IMR-90 (cell line): ENCODE results near the gene DENND5A. TPM values are rescaled to one million over a fixed set of nuclear protein-coding genes. Genes with fewer than 3 reads are reported as not detected.

Experiments
- ATAC-seq: fragments of 200-7000 bp; cut with Tn5 transposase; 2 replicates; pipeline ENCODE4 v1.9.1; 2020; ENCODE audit warnings: low read depth, mild to moderate bottlenecking, moderate library complexity
- BruUV-seq: library from RNA; stranded (reverse); fragments of 400-500 nt; replicated peaks from 2 replicates; lab custom pipeline; 2021; lab: Mats Ljungman, UMichigan
- CTCF ChIA-PET: fragments of 300-600 bp; formaldehyde crosslinking; extraction: SDS; loops from one replicate; lab custom pipeline; 2021; ENCODE audit warnings: antibody characterized with exemption; lab: Yijun Ruan, JAX
- POLR2A ChIA-PET: fragments of 300-600 bp; sonication (Branson Sonifier 250); formaldehyde crosslinking; loops from one replicate; lab custom pipeline; 2022; ENCODE audit warnings: antibody characterized with exemption; ENCODE audit not compliant: unreplicated experiment; lab: Charles Lee
- DNase-seq: peaks from one replicate; pipeline ENCODE4 v3.0.0; 2013
- H2AFZ ChIP-seq: replicated peaks from 2 replicates; pipeline ENCODE3; 2013; ENCODE audit warnings: low read length, mild to moderate bottlenecking; ENCODE audit not compliant: poor library complexity
- H2AK5ac ChIP-seq: 2 replicates; pipeline ENCODE4 v1.6.1; 2013; ENCODE audit warnings: low read depth, low read length, inconsistent platforms
- H2AK9ac ChIP-seq: replicated peaks from 2 replicates; pipeline ENCODE3; 2013; ENCODE audit warnings: mild to moderate bottlenecking, low read depth, low read length, moderate library complexity; ENCODE audit not compliant: poor library complexity
- H2BK120ac ChIP-seq: 2 replicates; pipeline ENCODE4 v1.6.1; 2013; ENCODE audit warnings: low read depth, low read length, inconsistent platforms
- H2BK15ac ChIP-seq: 3 replicates; pipeline ENCODE4 v1.6.1; 2013; ENCODE audit warnings: low read depth, low read length, inconsistent platforms
- H2BK20ac ChIP-seq: 2 replicates; pipeline ENCODE4 v1.6.1; 2013; ENCODE audit warnings: low read depth, mild to moderate bottlenecking, inconsistent platforms, low read length, moderate library complexity
- H2BK5ac ChIP-seq: 2 replicates; pipeline ENCODE4 v1.6.1; 2013; ENCODE audit warnings: mild to moderate bottlenecking, low read depth, low read length, inconsistent platforms; ENCODE audit not compliant: poor library complexity, severe bottlenecking
- H3K14ac ChIP-seq: replicated peaks from 2 replicates; pipeline ENCODE4 v1.6.1; 2013; ENCODE audit warnings: low read depth, low read length, inconsistent platforms
- H3K18ac ChIP-seq: 2 replicates; pipeline ENCODE4 v1.6.1; 2013; ENCODE audit warnings: low read depth, low read length, control low read depth
- H3K23ac ChIP-seq: 2 replicates; pipeline ENCODE4 v1.6.1; 2013; ENCODE audit warnings: low read depth, low read length, inconsistent platforms
- H3K27ac ChIP-seq: 2 replicates; pipeline ENCODE4 v1.5.1; 2013; ENCODE audit warnings: mild to moderate bottlenecking, control low read depth, low read length; ENCODE audit not compliant: insufficient read depth
- H3K27me3 ChIP-seq: 2 replicates; pipeline ENCODE4 v1.6.1; 2013; ENCODE audit warnings: low read length; ENCODE audit not compliant: control insufficient read depth, insufficient read depth
- H3K36me3 ChIP-seq: 2 replicates; pipeline ENCODE4 v1.6.1; 2013; ENCODE audit warnings: low read length, mixed read lengths; ENCODE audit not compliant: control insufficient read depth, insufficient read depth
- H3K4ac ChIP-seq: 2 replicates; pipeline ENCODE4 v1.6.1; 2013; ENCODE audit warnings: low read depth, low read length, inconsistent platforms
- H3K4me1 ChIP-seq: 2 replicates; pipeline ENCODE4 v1.6.1; 2013; ENCODE audit warnings: low read length, mixed read lengths; ENCODE audit not compliant: control insufficient read depth, insufficient read depth
- H3K4me2 ChIP-seq: 2 replicates; pipeline ENCODE4 v1.6.1; 2013; ENCODE audit warnings: low read depth, mild to moderate bottlenecking, control low read depth, low read length, moderate library complexity
- H3K4me3 ChIP-seq: 2 replicates; pipeline ENCODE4 v1.5.1; 2013; ENCODE audit warnings: low read depth, mild to moderate bottlenecking, control low read depth, low read length, moderate library complexity; ENCODE audit not compliant: insufficient read depth
- H3K56ac ChIP-seq: 2 replicates; pipeline ENCODE4 v1.6.1; 2013; ENCODE audit warnings: low read length, inconsistent platforms; ENCODE audit not compliant: insufficient read depth; ENCODE audit errors: extremely low read depth
- H3K79me1 ChIP-seq, 2 experiments: 2 replicates each; pipeline ENCODE4 v1.6.1; 2013; ENCODE audit warnings: low read length in 2 of 2, inconsistent platforms in 1 of 2, low read depth in 1 of 2
- H3K9ac ChIP-seq: 2 replicates; pipeline ENCODE4 v1.6.1; 2013; ENCODE audit warnings: low read depth, low read length, control low read depth
- H3K9me1 ChIP-seq: 2 replicates; pipeline ENCODE4 v1.6.1; 2013; ENCODE audit warnings: low read length, inconsistent platforms; ENCODE audit not compliant: insufficient read depth
- H3K9me3 ChIP-seq: 2 replicates; pipeline ENCODE4 v1.6.1; 2013; ENCODE audit warnings: low read length; ENCODE audit not compliant: control insufficient read depth, insufficient read depth
- H4K20me1 ChIP-seq: 2 replicates; pipeline ENCODE4 v1.6.1; 2013; ENCODE audit warnings: low read length, inconsistent platforms; ENCODE audit not compliant: insufficient read depth
- H4K5ac ChIP-seq: 2 replicates; pipeline ENCODE4 v1.6.1; 2013; ENCODE audit warnings: mild to moderate bottlenecking, low read depth, low read length, control low read depth
- H4K8ac ChIP-seq, 2 experiments: 2 replicates each; pipeline ENCODE4 v1.6.1; 2013; ENCODE audit warnings: low read depth in 2 of 2, low read length in 2 of 2, control low read depth in 1 of 2, inconsistent platforms in 1 of 2
- H4K91ac ChIP-seq: 2 replicates; pipeline ENCODE4 v1.6.1; 2013; ENCODE audit warnings: low read depth, low read length, inconsistent platforms; ENCODE audit not compliant: insufficient read depth
- BHLHE40 ChIP-seq: fragments of 150-350 bp; IDR thresholded peaks from 2 replicates; pipeline ENCODE4 v1.6.1; 2016; ENCODE audit warnings: mild to moderate bottlenecking, low read depth, low read length
- CEBPB ChIP-seq: IDR thresholded peaks from 2 replicates; pipeline ENCODE4 v1.6.1; 2012; ENCODE audit warnings: low read depth, low read length, improper control_type of control experiment
- CHD1 ChIP-seq: IDR thresholded peaks from 2 replicates; pipeline ENCODE4 v1.6.1; 2012; ENCODE audit warnings: low read depth, low read length, improper control_type of control experiment
- FOS ChIP-seq: fragments of 150-350 bp; IDR thresholded peaks from 2 replicates; pipeline ENCODE4 v1.6.1; 2016; ENCODE audit warnings: low read depth, low read length
- MAZ ChIP-seq: IDR thresholded peaks from 2 replicates; pipeline ENCODE4 v1.6.1; 2012; ENCODE audit warnings: low read depth, mild to moderate bottlenecking, low read length, improper control_type of control experiment, moderate library complexity, borderline replicate concordance
- MXI1 ChIP-seq: IDR thresholded peaks from 2 replicates; pipeline ENCODE4 v1.6.1; 2012; ENCODE audit warnings: low read depth, mild to moderate bottlenecking, low read length, moderate library complexity, borderline replicate concordance
- NFE2L2 ChIP-seq: fragments of 150-350 bp; IDR thresholded peaks from 2 replicates; pipeline ENCODE4 v1.6.1; 2016; ENCODE audit warnings: low read depth, mild to moderate bottlenecking, low read length
- POLR2A ChIP-seq: IDR thresholded peaks from 2 replicates; pipeline ENCODE4 v1.6.1; 2012; ENCODE audit warnings: mild to moderate bottlenecking, low read depth, low read length
- RAD21 ChIP-seq: IDR thresholded peaks from 2 replicates; pipeline ENCODE4 v1.6.1; 2012; ENCODE audit warnings: low read length, improper control_type of control experiment
- RCOR1 ChIP-seq: IDR thresholded peaks from 2 replicates; pipeline ENCODE4 v1.6.1; 2012; ENCODE audit warnings: mild to moderate bottlenecking, low read length, improper control_type of control experiment; ENCODE audit not compliant: insufficient replicate concordance
- RFX5 ChIP-seq: IDR thresholded peaks from 2 replicates; pipeline ENCODE4 v1.8.0; 2012; ENCODE audit warnings: low read depth, mild to moderate bottlenecking, low read length, moderate library complexity
- SMC3 ChIP-seq: fragments of 150-350 bp; IDR thresholded peaks from 2 replicates; pipeline ENCODE4 v1.6.1; 2016; ENCODE audit warnings: low read depth, mild to moderate bottlenecking, antibody characterized with exemption, low read length, moderate library complexity
- WGBS, 2 experiments: methylation state at CpG; one replicate each; pipeline versions ENCODE4 v1.1.5 to v1.1.7; 2013; ENCODE audit warnings: missing lambda C conversion rate in 2 of 2; ENCODE audit not compliant: insufficient read length in 1 of 2; ENCODE audit errors: extremely low coverage in 2 of 2; 5-methylcytosine and 5-hydroxymethylcytosine counted together
- dilution Hi-C: fragments of 300-500 bp; cut with HindIII; formaldehyde crosslinking; loops from one replicate; pipeline ENCODE4 v1.14.3; 2018; ENCODE audit warnings: low sequenced_read_pairs; ENCODE audit not compliant: unreplicated experiment
- in situ Hi-C: fragments of 300-500 bp; cut with MboI; formaldehyde crosslinking; loops from 3 replicates; pipeline ENCODE4 v1.14.3; 2019; ENCODE audit warnings: low sequenced_read_pairs, inconsistent platforms, mixed read lengths
- intact Hi-C: fragments of 100-400 bp; cut with micrococcal nuclease; formaldehyde crosslinking; loops from 2 replicates; pipeline ENCODE4 v1.10.0; 2022
- polyA plus RNA-seq, 3 experiments: library from polyadenylated mRNA; depleted of rRNA; stranded (reverse); fragments of >200 nt; gene quantifications; 2 replicates each; pipeline ENCODE4 v1.2.3, GENCODE V29; 2012; ENCODE audit warnings: low replicate concordance in 1 of 3
- total RNA-seq: library from RNA; depleted of rRNA; stranded (reverse); fragments of >200 nt; gene quantifications from 2 replicates; pipeline ENCODE4 v1.2.3, GENCODE V29; 2012
- TF ChIP-seq, protein P1 (sequence below): fragments of 150-350 bp; IDR thresholded peaks from 2 replicates; pipeline ENCODE4 v1.6.1; 2016; ENCODE audit warnings: low read depth, mild to moderate bottlenecking, low read length, moderate library complexity, borderline replicate concordance
- TF ChIP-seq, protein P2 (sequence below): conservative IDR thresholded peaks from 2 replicates; pipeline ENCODE4 v1.5.1; 2012; ENCODE audit warnings: mild to moderate bottlenecking, low read depth, low read length, improper control_type of control experiment
- TF ChIP-seq, protein P3 (sequence below): fragments of 150-350 bp; IDR thresholded peaks from 2 replicates; pipeline ENCODE4 v1.6.1; 2017; ENCODE audit warnings: mild to moderate bottlenecking, antibody characterized with exemption, low read length, low read depth

The DENND5A gene
- total and polyA plus RNA-seq, 2 of the 4 experiments (the other 2 are of a cell fraction), result 179 to 192 TPM

DNA sequence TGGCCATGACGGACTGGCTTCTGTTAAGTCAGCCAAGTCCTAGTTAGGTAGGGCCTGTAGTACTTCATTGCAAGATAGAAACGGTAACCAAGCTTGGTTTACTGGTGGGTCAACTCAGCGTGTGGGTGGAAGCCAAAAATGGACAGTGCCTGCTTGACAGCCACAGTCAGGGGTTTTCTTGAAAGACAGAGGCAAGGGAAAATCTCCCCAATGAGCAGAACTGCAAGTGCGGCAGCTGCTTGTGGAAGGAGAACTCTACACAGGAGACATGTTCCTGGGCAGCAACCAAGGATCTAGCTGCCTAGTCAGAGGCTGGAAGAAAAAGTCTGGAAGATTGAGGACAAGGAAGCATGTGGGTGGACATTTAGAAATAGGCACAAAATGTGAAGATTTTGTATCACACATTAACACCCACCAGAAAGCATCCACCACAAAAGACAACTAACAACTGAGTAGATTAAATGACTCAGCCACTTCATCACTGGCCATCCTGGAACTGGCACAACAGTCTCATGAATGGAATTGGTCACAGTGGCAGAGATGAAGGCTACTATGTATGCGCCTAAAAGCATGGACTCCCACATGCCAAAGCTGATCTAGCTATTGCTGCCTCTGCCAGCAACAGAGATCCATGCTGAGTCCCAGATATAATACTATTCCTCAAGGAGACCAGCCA is 132.8 kb downstream of the DENND5A start:
- Histone ChIP-seq H3K9ac (no peak overlapping the region), H3K9me1 (peaks cover 8% of the 10 kb centered on the region; the same call in 1 of the 2 replicates), H3K4ac (no peak overlapping the region), H3K36me3 (peaks cover 14% of the 10 kb centered on the region), H3K27ac (no peak overlapping the region), H2AK9ac (no peak overlapping the region), H2BK20ac (no peak overlapping the region), H2BK15ac (no peak overlapping the region), H3K14ac (no peak overlapping the region), H3K27me3 (no peaks in the 10 kb centered on the region), H3K56ac (no peak overlapping the region), H3K18ac (no peak overlapping the region), H3K23ac (no peak overlapping the region), H3K9me3 (no peaks in the 10 kb centered on the region), H3K4me1 (no peaks in the 10 kb centered on the region), H3K4me3 (no peak overlapping the region), H2BK120ac (no peak overlapping the region), H2AK5ac (no peak overlapping the region), H4K8ac (no peak overlapping the region), H4K20me1 (no peaks in the 10 kb centered on the region), H3K79me1 (peaks cover under 1 to 13% of the 10 kb centered on the region in 2 experiments; a peak in 2 of 4 replicates), H2AFZ (no peak overlapping the region), H4K5ac (no peak overlapping the region), H3K4me2 (no peak overlapping the region), H2BK5ac (no peak overlapping the region), H4K91ac (no peak overlapping the region)
- POLR2A ChIA-PET, result no interaction called here
- ATAC-seq (no peak), DNase-seq (no peak)
- CTCF ChIA-PET, result interaction anchor here (0.9 kb wide), 1 partner anchor 37 kb away, joined by 3 read pairs; no protein-coding TSS in a partner anchor
- intact Hi-C loops, result loop anchor here (10.0 kb wide), 1 partner anchor 438 kb away; no protein-coding TSS in a partner anchor
- TF ChIP-seq CHD1 (no peak), RAD21 (no peak), MAZ (no peak), SMC3 (no peak), FOS (no peak), RFX5 (no peak), CEBPB (no peak), MXI1 (no peak), RCOR1 (no peak), NFE2L2 (no peak), BHLHE40 (no peak), POLR2A (no peak)
- TF ChIP-seq, protein P1, sequence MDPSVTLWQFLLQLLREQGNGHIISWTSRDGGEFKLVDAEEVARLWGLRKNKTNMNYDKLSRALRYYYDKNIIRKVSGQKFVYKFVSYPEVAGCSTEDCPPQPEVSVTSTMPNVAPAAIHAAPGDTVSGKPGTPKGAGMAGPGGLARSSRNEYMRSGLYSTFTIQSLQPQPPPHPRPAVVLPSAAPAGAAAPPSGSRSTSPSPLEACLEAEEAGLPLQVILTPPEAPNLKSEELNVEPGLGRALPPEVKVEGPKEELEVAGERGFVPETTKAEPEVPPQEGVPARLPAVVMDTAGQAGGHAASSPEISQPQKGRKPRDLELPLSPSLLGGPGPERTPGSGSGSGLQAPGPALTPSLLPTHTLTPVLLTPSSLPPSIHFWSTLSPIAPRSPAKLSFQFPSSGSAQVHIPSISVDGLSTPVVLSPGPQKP, result no peak
- TF ChIP-seq, protein P2, sequence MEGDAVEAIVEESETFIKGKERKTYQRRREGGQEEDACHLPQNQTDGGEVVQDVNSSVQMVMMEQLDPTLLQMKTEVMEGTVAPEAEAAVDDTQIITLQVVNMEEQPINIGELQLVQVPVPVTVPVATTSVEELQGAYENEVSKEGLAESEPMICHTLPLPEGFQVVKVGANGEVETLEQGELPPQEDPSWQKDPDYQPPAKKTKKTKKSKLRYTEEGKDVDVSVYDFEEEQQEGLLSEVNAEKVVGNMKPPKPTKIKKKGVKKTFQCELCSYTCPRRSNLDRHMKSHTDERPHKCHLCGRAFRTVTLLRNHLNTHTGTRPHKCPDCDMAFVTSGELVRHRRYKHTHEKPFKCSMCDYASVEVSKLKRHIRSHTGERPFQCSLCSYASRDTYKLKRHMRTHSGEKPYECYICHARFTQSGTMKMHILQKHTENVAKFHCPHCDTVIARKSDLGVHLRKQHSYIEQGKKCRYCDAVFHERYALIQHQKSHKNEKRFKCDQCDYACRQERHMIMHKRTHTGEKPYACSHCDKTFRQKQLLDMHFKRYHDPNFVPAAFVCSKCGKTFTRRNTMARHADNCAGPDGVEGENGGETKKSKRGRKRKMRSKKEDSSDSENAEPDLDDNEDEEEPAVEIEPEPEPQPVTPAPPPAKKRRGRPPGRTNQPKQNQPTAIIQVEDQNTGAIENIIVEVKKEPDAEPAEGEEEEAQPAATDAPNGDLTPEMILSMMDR, result no peak
- TF ChIP-seq, protein P3, sequence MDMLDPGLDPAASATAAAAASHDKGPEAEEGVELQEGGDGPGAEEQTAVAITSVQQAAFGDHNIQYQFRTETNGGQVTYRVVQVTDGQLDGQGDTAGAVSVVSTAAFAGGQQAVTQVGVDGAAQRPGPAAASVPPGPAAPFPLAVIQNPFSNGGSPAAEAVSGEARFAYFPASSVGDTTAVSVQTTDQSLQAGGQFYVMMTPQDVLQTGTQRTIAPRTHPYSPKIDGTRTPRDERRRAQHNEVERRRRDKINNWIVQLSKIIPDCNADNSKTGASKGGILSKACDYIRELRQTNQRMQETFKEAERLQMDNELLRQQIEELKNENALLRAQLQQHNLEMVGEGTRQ, result no peak
- 100% methylated on average over 3 of the region's 5 CpGs; no CpG with 5 or more reads in 1 of the 2 experiments for WGBS, 2 experiments
- dilution Hi-C loops, result no loop called here
- BruUV-seq, result no TSS peak
- in situ Hi-C loops, result loop anchor here (5.0 to 25.0 kb wide), 2 partner anchors 115 to 445 kb away; partner anchors contain the start of genes RPL27A and TRIM66
